Liver (tissue), 3 donors: ENCODE measurements around the gene TMED9.
"Not testable (repeated sequence)": the region's sequence is repeated elsewhere in the genome, so short reads cannot be mapped to it uniquely, and the experiment has no call there.

ENCODE experiments used
- CTCF ChIP-seq: fragments of 150-350 bp; IDR thresholded peaks from 2 replicates; pipeline ENCODE4 v1.5.1; 2017; ENCODE audit warnings: improper control_type of control experiment, low read depth, low read length; ENCODE audit not compliant: missing input control
- EGR1 ChIP-seq, 2 donors: IDR thresholded peaks; 2 replicates each; pipeline ENCODE4 v1.6.1; 2016 to 2018; ENCODE audit warnings: antibody characterized with exemption in 2 of 2, low read depth in 2 of 2
- HNF4G ChIP-seq: IDR thresholded peaks from 2 replicates; pipeline ENCODE4 v1.6.1; 2016; ENCODE audit warnings: antibody characterized with exemption
- MAX ChIP-seq: IDR thresholded peaks from 2 replicates; pipeline ENCODE4 v1.6.1; 2016; ENCODE audit warnings: antibody characterized with exemption
- RAD21 ChIP-seq, 2 donors: IDR thresholded peaks; 2 replicates each; pipeline ENCODE4 v1.6.1; 2016; ENCODE audit warnings: antibody characterized with exemption in 2 of 2, mild to moderate bottlenecking in 2 of 2
- TAF1 ChIP-seq: conservative IDR thresholded peaks from 2 replicates; pipeline ENCODE4 v1.6.1; 2016; ENCODE audit warnings: antibody characterized with exemption, mild to moderate bottlenecking
- donor health status: healthy.
- donor health status: healthy.

DNA sequence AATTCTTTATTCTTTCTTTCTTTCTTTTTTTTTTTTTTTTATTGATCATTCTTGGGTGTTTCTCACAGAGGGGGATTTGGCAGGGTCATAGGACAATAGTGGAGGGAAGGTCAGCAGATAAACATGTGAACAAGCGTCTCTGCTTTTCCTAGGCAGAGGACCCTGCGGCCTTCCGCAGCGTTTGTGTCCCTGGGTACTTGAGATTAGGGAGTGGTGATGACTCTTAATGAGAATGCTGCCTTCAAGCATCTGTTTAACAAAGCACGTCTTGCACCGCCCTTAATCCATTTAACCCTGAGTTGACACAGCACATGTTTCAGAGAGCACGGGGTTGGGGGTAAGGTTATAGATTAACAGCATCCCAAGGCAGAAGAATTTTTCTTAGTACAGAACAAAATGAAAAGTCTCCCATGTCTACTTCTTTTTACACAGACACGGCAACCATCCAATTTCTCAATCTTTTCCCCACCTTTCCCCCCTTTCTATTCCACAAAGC, 32.5 kb upstream of the TMED9 start:
- TF ChIP-seq EGR1 (IDR thresholded peaks at IDR 0.05; ENCODE audit: low read depth in 2 of 2); CTCF; HNF4G; RAD21 (IDR thresholded peaks at IDR 0.05); MAX; TAF1: not testable (repeated sequence)
